Measurements from ENCODE around the gene DUS2.
"Not testable (repeated sequence)": the region's sequence is repeated elsewhere in the genome, so short reads cannot be mapped to it uniquely, and the experiment has no call there.

DUS2 gene

DNA sequence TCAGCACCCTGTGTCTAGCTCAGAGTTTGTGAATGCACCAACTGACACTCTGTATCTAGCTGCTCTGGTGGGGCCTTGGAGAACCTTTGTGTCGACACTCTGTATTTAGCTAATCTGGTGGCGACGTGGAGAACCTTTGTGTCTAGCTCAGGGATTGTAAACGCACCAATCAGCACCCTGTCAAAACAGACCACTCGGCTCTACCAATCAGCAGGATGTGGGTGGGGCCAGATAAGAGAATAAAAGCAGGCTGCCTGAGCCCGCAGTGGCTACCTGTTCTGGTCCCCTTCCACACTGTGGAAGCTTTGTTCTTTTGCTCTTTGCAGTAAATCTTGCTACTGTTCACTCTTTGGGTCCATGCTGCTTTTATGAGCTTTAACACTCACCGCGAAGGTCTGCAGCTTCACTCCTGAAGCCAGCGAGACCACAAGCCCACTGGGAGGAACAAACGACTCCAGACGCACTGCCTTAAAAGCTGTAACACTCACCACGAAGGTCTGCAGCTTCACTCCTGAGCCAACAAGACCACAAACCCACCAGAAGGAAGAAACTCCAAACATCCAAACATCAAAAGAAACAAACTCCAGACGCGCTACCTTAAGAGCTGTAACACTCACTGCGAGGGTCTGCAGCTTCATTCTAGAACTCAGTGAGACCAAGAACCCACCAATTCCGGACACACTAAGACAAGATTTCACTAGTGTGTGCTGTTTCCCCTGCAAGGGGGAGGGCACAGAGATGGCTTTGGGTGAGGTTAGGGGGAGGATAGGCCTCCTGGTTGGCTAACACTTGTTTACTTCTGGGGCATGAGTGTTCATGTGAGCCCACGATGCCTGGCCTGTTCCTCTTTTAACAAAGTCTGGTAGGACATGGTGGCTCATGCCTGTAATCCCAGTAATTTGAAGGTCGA, 24.1 kb upstream of the DUS2 start, which contains the start of gene DPEP2:
TSS of gene DPEP2 (minus strand) at position 706 of the 910 bp plus-strand sequence. CDS start 6,272 bp downstream, outside the sequence.
- DNase-seq: not testable (repeated sequence)

DNA sequence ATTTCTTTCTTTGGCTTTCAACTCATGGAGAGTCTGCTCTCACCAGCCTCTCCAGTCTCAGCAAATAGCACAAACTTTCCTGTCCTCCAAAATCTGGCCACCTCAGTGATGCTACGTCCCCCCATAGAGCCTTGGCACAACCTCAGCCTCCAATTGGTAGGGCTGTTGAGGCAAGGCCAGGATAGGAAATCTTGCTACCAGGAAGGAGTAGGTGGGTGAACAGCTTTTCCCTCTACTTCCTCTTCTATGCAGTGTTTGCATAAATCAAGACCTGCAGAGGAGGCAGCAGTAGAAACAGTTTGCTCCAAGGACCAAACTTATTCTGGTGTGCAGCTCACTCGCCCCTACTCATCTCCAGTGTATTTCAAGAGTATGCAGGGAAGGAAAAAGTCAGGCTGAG, 23.1 kb upstream of the DUS2 start:
- no peak for DNase-seq

DNA sequence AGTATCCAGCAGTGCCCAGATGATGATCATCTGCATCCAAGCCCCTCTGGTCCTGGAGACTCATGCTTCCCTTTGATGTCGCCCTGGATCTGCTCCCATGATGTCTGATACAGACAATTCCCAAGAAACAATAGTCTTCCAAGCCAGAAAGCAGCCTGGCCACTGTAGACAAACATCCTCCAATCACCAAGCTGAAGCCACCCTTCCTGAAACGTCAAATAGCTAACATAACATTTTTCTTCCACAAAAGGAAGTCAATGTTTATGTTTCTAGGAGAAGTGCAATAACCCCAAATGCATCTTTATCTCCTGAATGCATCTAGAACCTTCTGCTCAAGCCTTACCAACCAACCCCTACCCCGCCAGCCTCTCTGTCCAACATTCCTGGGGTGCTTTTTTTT, 22.6 kb upstream of the DUS2 start:
- no peak for DNase-seq

DNA sequence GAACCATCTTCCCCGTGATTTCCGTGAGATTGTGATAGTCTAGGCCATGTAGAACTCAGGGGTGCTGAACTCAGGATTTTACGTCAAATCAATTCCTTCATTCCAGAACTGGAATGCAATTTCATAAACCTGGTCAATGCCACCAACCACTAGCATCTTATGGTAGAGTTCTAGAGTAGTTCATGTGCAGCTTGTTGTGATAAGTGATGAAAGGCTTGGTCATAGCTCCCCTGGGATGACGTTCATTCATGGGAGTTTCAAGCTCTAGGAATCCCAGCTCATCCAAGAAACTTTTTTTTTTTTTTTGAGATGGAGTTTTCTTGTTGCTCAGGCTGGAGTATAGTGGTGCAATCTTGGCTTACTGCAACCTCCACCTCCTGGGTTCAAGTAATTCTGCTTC, 20.1 kb upstream of the DUS2 start:
- no peak for DNase-seq

DNA sequence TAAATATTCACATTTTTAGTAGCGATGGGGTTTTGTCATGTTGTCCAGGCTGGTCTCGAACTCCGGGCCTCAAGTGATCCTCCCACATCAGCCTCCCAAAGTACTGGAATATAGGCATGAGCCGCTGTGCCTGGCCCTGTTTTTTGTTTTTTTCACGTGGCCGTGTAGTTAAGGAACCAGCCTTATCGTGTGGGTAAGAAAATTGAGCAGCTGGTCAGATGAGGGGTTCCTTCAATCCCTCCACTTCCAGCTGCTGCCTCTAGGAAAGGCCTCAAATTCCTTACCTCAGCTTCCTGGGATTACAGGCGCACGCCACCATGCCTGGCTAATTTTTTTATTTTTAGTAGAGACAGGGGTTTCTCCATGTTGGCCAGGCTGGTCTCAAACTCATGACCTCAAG, 17.9 kb upstream of the DUS2 start:
- DNase-seq: no peak

DNA sequence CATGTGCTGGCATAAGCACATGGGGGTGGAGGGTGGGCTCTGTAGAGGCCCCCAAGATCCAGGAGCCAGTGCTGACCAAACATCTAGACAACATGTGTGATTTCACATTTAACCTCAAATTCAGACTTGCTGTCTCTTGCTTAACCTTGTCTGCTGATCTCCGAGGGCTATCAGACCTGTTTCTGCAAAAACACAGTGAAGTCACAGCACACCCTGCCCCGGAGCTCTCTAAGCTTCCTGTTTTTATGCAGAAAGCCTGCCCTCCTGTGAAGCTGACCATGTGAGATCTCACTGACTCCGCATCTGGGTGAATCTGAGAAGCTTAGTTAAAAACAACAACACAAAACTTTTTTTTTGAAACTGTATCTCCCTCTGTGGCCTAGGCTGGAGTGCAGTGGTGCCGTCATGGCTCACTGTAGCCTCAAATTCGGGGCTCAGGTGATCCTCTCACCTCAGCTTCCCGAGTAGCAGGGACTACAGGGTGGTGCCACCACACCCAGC, 17.2 kb upstream of the DUS2 start:
- DNase-seq: no peak

DNA sequence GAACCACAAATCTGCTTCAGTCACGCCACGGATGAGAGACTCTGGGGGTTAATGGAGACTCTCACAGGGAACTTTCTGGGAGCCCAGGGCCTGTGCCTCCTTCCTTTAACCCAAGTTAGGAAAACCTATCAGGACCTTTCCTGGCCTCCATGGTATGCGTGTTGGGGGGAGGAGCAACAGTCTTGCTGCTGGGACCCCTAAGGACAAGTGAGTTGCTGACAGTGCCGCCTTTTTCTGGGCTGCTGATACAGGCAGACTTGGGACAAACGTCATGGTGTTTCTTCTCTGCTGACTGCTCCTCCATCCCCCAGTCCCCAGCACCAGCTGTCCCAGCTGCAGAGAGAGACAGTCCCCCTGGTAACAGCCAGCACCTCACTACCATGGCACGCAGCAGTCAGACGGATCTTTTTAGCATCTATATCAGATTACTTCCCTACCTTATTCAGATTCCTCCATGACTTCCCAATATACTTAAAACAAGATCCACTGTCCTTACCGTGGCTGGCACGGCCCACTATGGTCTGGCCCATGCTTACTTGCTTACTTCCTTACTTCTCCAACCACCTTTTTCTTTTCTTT, 13.8 kb upstream of the DUS2 start:
- DNase-seq: no peak

DNA sequence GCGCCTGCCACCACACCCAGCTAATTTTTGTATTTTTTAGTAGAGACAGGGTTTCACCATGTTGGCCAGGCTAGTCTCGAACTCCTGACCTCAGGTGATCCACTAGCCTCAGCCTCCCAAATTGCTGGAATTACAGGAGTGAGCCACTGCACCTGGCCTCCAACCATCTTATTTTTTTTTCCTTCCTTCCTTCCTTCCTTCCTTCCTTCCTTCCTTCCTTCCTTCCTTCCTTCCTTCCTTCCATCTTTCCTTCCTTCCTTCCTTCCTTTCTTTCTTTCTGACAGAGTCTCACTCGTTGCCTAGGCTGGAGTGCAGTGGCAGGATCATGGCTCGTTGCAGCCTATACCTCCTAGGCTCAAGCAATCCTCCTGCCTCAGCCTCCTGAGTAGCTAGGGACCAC, 13.2 kb upstream of the DUS2 start:
- not testable (repeated sequence) for DNase-seq

DNA sequence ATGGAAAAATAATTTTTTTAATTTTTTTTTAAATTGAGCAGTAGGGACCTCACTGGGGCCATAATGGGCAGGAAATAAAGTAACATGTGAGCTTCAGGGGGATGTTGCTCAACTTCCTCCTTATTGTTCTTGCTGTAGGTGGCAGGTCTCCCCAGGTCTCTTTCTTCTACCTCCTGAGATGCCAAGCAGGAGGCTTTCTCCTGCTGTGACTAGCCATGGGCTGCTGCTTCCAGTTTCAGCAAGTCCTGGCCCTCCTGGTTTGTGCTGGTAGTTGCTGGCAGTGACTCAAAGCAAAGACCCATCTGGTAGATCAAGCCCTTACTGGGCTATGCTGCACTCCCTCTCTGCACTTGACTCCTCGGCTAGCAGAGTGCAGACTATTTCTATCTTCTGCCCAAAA, 9.6 kb upstream of the DUS2 start:
- DNase-seq: no peak

DNA sequence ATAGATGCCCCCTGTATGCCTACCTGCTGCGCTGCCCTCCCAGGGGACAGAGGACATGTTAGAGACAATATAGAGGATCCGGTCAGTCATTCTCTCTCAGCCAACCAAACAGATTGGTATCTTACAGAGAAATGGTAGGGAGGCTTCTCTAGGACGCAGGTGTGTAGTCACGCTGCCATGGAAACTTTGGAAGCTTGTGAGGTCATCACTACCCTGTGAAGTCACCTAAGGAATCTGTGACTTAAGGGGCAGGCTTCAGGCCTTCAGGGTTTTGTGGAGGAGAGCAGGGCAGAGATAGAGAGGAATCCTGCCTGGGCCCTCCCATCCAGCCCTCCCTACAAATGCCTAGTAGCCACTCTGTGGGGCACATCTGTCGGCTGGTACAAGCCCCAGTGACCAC, 7.4 kb upstream of the DUS2 start, which contains the start of gene DPEP2NB:
TSS of gene DPEP2NB (minus strand) at position 231 of the 400 bp plus-strand sequence. CDS start at position 90, 141 bp downstream.
- DNase-seq: no peak

DNA sequence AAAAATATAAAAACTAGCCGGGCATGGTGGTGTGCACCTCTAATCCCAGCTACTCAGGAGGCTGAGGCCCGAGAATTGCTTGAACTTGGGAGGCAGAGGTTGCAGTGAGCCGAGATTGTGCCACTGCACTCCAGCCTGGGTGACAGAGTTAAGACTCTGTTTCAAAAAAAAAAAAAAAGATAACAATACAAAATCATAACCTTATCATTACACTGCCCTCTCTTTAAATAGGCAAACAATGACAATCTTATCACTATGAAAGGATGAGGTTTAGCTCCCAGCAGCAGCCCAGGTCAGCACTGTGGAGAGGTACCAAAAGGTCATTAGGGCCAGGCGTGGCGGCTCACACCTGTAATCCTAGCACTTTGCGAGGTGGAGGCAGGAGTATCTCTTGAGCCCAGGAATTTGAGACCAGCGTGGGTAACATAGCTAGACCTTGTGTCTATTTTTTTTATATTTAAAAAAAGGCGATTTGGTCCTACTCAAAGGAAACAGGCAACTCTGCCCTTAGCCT, 3.9 kb upstream of the DUS2 start:
- DNase-seq: no peak

DNA sequence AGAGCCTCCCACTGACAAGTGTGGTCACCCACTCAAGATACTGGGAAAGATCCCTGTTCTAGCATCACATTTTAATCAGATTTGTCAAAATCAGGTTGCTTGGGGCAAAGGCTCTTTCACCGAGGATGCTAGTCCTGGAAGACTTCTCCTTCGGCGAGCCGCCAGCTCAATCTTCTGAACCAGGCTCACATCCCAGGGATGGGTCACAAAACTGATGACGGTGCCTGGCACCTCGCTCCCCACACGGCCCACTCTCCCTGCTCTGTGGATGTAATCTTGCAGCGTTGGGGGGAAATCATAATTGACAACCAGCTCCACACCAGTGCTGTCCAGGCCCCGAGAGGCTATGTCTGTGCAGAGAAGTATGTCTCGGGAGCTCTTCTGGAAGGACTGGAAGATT, 1.6 kb upstream of the DUS2 start:
- no peak for DNase-seq

DNA sequence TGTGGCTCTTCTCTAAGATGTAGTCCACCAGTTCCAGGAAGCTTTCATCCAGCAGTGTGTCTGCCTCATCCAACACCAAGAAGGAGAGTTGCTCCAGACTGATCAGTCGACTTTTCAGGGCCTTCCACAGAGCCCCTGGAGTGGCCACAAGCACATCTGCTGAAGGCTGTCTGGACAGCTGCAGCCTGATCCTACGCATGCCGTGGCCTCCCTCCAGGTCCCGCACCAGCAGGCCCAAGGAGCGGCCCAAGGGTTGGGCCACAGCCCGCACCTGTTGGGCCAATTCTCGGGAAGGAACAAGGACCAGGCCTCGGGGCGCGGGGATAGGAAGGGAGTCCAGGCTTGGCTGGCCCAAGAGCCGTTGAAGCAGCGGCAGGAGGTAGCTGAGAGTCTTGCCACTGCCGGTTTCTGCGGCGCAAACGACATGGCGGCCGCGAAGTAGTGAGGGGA, 781 bp upstream of the DUS2 start:
- no peak for DNase-seq

DNA sequence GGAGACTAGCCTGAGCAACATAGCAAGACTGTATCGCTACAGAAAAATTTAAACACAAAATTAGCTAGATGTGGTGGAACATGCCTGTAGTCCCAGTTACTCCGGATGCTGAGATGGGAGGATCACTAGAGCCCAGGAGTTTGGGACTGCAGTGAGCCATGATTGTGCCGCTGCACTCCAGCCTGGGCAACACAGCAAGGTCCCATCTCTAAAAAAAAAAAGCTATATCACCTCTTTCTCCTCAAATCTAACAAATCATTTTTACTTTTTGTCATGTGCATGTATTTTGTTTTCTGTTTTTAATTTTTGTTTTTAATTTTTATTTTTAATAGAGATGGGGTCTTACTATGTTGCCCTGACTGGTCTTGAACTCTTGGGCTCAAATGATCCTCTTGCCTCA, 5.9 kb downstream of the DUS2 start:
- no peak for DNase-seq

DNA sequence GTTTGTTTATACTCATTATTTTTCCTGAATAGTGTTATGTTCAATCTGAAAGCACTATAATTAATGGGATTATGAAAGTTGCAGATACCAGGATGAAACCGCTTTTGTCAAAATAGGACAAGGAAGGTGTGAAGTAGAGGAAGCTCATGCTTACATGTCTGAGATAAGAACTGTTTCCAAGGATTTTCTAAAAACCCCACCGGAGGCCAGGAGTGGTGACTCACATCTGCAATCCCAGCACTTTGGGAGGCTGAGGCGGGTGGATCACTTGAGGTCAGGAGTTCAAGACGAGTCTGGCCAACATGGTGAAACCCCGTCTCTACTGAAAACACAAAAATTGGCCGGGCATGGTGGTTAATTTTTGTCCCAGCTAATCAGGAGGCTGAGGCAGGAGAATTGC, 7.0 kb downstream of the DUS2 start:
- DNase-seq: not testable (repeated sequence)

DNA sequence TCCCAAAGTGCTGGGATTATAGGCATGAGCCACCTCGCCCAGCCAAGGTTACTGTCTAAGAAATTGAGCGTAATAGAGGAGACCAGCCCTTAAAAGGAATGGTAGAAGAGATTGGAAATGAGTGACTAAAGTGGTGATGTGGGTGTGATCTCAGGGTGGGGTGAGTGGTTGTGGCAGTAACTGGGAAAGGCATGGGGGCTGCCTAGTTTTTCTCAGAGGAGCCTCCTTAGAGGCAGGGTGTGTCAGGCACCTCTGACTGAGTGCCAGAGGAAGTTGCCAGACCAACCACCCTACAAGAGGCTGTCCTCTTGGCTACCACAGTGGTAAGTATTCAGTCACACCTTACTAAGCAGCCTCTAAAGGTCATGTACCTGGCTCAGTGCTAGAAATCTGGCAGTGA, 8.9 kb downstream of the DUS2 start:
- DNase-seq: no peak

DNA sequence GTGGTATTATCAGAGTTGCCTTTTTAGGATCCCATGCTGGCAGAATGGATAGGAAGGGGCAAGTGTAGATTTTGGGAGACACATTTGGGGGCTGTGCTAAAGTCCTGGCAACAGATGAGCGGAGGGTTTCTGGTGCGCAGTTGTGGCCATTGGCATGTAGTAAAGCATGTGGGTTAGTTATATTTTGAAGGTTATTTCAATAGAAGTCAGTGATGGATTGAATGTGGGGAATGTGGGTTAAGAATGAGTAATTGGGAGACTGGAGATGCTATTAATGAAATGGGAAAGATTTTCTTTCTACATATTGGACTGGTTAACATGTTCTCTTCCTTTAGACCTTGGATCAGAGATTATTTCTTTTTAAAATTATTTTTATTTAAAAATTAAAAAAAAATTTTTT, 10.0 kb downstream of the DUS2 start:
- no peak for DNase-seq

DNA sequence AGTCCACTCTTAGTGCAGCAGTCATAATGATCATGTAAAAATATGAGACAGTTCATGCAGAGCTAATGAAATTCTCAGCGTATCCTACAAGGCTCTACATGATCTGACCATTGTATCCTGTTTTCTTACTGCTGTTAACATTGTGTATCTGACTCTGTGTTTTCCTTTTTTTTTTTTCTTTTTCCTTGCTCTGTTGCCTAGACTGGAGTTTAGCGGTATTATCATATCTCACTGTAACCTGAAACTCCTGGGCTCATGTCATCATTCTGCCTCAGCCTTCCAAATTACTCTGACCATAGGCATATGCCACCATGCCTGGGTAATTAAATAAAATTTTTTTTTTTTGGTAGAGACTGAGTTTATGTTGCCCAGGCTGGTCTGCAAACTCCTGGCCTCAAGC, 12.1 kb downstream of the DUS2 start:
- peak; percentile 89 for DNase-seq

DNA sequence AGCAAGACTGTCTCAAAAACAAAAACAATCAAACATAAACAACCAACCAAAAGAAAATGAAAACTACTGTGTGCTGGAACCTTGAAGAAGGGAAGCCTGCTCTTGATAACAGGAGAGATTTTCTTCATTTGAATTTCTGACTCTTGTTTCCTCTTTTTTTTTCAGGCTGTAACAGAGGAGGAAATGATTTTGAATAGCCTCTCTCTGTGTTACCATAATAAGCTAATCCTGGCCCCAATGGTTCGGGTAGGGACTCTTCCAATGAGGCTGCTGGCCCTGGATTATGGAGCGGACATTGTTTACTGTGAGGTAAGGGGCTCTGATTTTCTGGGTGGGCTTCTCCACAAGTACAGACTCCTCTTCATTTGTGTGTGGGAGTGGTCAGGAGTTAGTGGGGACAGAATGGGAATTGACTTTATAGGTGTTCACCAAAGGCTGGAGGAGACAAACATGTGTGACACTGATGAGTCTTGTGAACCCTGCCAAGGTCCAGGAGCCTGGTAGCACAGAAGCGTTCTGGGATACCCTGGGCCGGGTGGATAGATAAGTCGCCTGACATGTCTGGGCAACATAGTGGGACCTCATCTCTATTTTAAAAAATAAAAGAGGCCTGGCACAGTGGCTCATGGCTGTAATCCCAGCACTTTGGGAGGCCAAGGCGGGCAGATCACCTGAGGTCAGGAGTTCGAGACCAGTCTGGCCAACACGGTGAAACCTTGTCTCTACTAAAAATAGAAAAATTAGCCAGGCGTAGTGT, 14.9 kb downstream of the DUS2 start:
- no peak for DNase-seq

DNA sequence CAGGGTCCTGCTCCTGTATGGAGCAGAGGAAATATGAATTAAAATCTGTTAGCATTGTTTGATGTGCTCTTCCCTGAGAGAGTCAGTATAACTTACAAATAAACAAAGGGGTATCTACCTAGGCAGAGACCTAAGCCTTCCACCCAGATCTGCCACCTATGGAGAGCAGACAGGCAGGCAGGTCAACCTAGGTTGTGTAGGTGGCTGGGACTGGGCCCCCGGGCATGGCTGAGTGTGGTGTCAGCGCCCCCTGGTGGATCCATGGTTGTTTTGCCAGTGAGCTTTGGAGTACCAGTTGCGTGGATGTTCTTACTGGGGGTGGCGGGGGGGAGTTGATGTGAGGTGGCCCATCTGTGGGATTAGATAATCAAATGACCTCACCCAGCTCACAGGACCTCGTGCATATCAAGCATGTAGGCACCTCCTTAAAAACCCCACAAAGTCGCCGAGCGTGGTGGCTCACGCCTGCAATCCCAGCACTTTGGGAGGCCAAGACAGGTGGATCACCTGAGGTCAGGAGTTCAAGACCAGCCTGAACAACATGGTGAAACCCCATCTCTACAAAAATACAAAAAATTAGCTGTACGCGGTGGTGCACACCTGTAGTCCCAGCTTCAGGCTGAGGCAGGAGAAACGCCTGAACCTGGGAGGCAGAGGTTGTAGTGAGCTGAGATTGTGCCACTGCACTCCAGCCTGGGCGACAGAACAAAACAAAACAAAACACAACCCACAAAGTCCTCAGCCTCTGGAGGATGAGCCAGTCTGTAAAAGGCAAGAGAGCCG, 17.6 kb downstream of the DUS2 start:
- DNase-seq: peak; percentile 50

DNA sequence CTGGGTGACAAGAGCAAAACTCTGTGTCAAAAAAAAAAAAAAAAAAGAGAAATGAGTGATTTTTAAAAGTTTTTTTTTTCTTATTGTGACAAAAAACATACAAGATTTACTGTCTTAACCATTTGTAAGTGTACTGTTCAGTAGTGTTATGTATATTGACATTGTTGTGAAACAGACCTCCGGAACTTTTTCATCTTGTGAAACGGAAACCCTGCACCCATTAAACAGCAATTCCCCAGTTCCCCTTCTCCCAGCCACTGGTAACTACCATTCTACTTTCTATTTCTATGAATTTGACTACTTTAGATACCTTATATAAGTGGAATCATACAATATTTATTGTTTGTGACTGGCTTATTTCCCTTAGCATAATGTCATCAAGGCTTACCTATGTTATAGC, 18.7 kb downstream of the DUS2 start:
- no peak for DNase-seq

DNA sequence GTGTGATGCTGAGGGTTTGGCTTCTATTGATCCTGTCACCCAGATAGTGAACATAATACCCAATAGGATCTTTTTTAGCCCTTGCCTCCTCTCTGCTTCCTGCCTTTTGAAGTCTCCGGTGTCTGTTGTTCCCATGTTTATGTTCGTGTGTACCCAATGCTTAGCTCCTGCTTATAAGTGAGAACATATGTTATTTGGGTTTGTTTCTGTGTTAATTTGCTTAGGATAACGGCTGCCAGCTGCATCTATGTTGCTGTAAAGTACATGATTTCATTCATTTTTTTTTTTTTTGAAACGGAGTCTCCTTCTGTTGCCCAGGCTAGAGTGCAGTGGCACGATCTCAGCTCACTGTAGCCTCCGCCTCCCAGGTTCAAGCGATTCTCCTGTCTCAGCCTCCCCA, 23.0 kb downstream of the DUS2 start:
- peak; percentile 93 for DNase-seq
